IMR-90 (cell line): ENCODE measurements around the gene CD84.

Experiments used
- CEBPB ChIP-seq: IDR thresholded peaks from 2 replicates; pipeline ENCODE4 v1.6.1; 2012; ENCODE audit warnings: low read depth, low read length, improper control_type of control experiment
- CTCF ChIP-seq: conservative IDR thresholded peaks from 2 replicates; pipeline ENCODE4 v1.5.1; 2012; ENCODE audit warnings: mild to moderate bottlenecking, low read depth, low read length, improper control_type of control experiment
- MAFK ChIP-seq: IDR thresholded peaks from 2 replicates; pipeline ENCODE4 v1.6.1; 2012; ENCODE audit warnings: low read depth, low read length, improper control_type of control experiment
- NFE2L2 ChIP-seq: fragments of 150-350 bp; IDR thresholded peaks from 2 replicates; pipeline ENCODE4 v1.6.1; 2016; ENCODE audit warnings: low read depth, mild to moderate bottlenecking, low read length

DNA sequence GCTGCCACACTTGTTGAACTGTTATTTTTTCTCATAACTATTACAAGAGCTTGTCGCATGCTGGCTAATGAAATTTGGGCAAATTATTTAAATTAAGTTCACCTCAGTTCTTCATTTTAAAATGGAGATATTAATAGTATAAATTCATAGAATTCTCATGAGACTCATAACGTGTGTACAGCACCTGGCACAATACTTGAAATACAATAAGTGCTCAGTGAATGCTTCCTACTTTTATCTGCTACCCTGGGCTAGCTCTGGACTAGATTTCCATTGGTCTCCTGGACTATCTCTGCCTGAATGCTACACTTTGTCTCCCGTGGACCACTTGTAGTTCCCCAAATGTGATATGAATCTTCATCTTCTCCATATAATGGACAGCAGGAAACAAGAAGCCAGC, 57.2 kb downstream of the CD84 start:
- TF ChIP-seq MAFK (no peak), CTCF (no peak), NFE2L2 (no peak), CEBPB (no peak)
